Measurements from ENCODE around the gene CRYBG1. TPM values are rescaled to one million over a fixed set of nuclear protein-coding genes. Genes with fewer than 3 reads are reported as not detected.

CRYBG1 gene
- total RNA-seq, 2 experiments from 2014 or later = 20.8 to 21.1 TPM

GRCh38 chr6:106474466-106474865 lies 113.9 kb downstream of the CRYBG1 start:
- POLR2A ChIA-PET = no interaction called here
- CTCF ChIA-PET = interaction anchor here (1.2 to 5.1 kb wide), 3 partner anchors 26 to 92 kb away, joined by 3 to 17 read pairs (median 9); no protein-coding TSS in a partner anchor
- no peaks in the 10 kb centered on the region for H3K36me3 Mint-ChIP-seq (ENCODE audit: low read depth)
- no peaks in the 10 kb centered on the region for H3K9me3 Mint-ChIP-seq
- H3K27me3 Mint-ChIP-seq = peaks cover 2% of the 10 kb centered on the region
- TF ChIP-seq CTCF (IDR thresholded peaks at IDR 0.05) = no peak
- H3K4me1 Mint-ChIP-seq (ENCODE audit: low read depth) = peaks cover 7% of the 10 kb centered on the region
- intact Hi-C loops (cut with micrococcal nuclease) = no loop called here
- DNase-seq = no peak
- no peak overlapping the region for H3K4me3 Mint-ChIP-seq
- no peak for ATAC-seq
- H3K27ac Mint-ChIP-seq = no peak overlapping the region

DNA sequence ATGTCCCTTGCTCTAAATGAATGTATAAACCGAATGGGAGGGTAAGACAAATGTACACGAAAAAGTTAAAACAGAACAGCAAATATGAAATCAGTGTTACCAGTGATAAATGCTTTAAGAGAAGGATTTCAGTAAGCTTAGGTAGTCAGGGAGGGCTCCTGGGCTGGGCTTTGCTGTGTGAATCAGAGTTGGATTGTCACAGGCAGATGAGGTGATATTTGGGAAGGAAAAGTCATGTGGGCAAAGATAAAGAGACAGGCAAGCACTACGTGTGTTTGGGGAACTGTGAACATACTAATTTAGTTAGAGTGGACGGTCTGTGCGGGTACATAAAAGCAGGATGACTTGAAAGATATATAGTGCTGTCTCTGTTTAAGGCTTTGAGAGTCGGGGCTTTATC lies 114.8 kb downstream of the CRYBG1 start:
- no peak for TF ChIP-seq CTCF (IDR thresholded peaks at IDR 0.05)
- ChIA-PET POLR2A (no interaction called here), CTCF (interaction anchor here (2.0 to 5.1 kb wide), 3 partner anchors 10 to 91 kb away, joined by 5 to 17 read pairs (median 9); no protein-coding TSS in a partner anchor)
- Mint-ChIP-seq H3K27ac (no peak overlapping the region), H3K4me1 (ENCODE audit: low read depth) (peaks cover 7% of the 10 kb centered on the region), H3K4me3 (no peak overlapping the region), H3K36me3 (ENCODE audit: low read depth) (no peaks in the 10 kb centered on the region), H3K27me3 (peaks cover 2% of the 10 kb centered on the region), H3K9me3 (no peaks in the 10 kb centered on the region)
- ATAC-seq (no peak), DNase-seq (no peak)
- intact Hi-C loops (cut with micrococcal nuclease) = no loop called here

- Mint-ChIP-seq H3K27ac (no peak overlapping the region), H3K4me3 (no peak overlapping the region), H3K36me3 (ENCODE audit: low read depth) (no peaks in the 10 kb centered on the region), H3K27me3 (peaks cover 2% of the 10 kb centered on the region), H3K9me3 (no peaks in the 10 kb centered on the region), H3K4me1 (ENCODE audit: low read depth) (peaks cover 7% of the 10 kb centered on the region)
- ChIA-PET POLR2A (interaction anchor here (1.0 to 1.2 kb wide), 2 partner anchors 37 to 77 kb away, joined by 3 to 4 read pairs; no protein-coding TSS in a partner anchor), CTCF (interaction anchor here (2.0 to 5.1 kb wide), 3 partner anchors 11 to 90 kb away, joined by 5 to 17 read pairs (median 9); no protein-coding TSS in a partner anchor)
- no peak for TF ChIP-seq CTCF (IDR thresholded peaks at IDR 0.05)
- no peak for DNase-seq
- ATAC-seq = no peak
- intact Hi-C loops (cut with micrococcal nuclease) = no loop called here
Measured at GRCh38 chr6:106476331-106477105, 116.0 kb downstream of the CRYBG1 start.

DNA sequence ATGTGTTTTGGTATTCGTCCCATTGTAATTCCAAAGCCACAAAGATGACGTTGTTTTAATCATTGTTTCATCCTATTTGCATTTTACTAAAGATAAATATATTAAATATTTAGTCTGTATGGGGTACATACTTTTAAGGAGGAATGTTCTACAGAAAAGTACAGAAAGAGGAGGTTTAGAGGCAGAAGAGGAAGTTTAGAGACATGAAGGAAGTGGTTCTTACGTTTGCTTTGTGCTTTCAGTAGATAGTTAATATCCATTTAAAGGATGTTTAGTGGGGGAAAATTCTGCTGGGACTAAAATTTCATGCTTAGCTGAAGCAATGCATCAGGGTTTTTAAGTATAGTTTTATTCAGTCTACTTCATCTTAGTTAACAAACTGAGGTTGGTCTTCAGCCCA lies 116.6 kb downstream of the CRYBG1 start:
- ChIA-PET CTCF (interaction anchor here (1.2 to 5.1 kb wide), 4 partner anchors 11 to 89 kb away, joined by 3 to 17 read pairs (median 7); no protein-coding TSS in a partner anchor), POLR2A (interaction anchor here (1.0 to 1.2 kb wide), 2 partner anchors 36 to 77 kb away, joined by 3 to 4 read pairs; no protein-coding TSS in a partner anchor)
- Mint-ChIP-seq H3K9me3 (no peaks in the 10 kb centered on the region), H3K27ac (no peak overlapping the region), H3K27me3 (peaks cover 2% of the 10 kb centered on the region), H3K36me3 (ENCODE audit: low read depth) (no peaks in the 10 kb centered on the region), H3K4me1 (ENCODE audit: low read depth) (peaks cover 7% of the 10 kb centered on the region), H3K4me3 (no peak overlapping the region)
- intact Hi-C loops (cut with micrococcal nuclease) = no loop called here
- TF ChIP-seq CTCF (IDR thresholded peaks at IDR 0.05) = no peak
- ATAC-seq (no peak), DNase-seq (no peak)

DNA sequence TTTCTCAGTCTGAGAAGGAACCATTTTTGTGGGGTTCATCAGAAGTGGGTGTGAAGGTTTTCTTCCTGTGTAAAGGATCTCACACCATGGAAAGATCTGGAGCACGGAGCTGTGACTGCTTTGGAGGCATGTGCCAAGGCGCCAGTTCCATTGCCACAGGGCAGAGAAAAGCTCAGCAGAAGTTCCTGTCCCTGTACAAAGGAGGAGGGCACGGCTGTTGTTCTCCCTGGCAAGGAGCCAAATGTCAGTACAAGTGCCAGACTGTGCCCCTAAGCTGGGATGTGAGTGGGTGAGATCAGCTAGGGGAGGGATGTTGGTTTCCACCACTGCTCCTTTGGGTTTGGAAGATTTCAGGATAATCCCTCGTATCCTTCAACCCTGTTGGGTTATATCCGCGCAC lies 117.3 kb downstream of the CRYBG1 start:
- Mint-ChIP-seq H3K27ac (no peak overlapping the region), H3K36me3 (ENCODE audit: low read depth) (no peaks in the 10 kb centered on the region), H3K9me3 (no peaks in the 10 kb centered on the region), H3K4me1 (ENCODE audit: low read depth) (peaks cover 7% of the 10 kb centered on the region), H3K4me3 (no peak overlapping the region), H3K27me3 (peaks cover 2% of the 10 kb centered on the region)
- POLR2A ChIA-PET = interaction anchor here (1.0 to 1.7 kb wide), 2 partner anchors 11 to 76 kb away, joined by 3 to 4 read pairs; no protein-coding TSS in a partner anchor
- no peak for TF ChIP-seq CTCF (IDR thresholded peaks at IDR 0.05)
- ATAC-seq = no peak
- intact Hi-C loops (cut with micrococcal nuclease) = no loop called here
- CTCF ChIA-PET = interaction anchor here (0.8 to 5.1 kb wide), 5 partner anchors 33 to 502 kb away, joined by 3 to 17 read pairs (median 3); no protein-coding TSS in a partner anchor
- DNase-seq = no peak

Measured in activated CD8-positive, alpha-beta T cell treated with anti-CD3 and anti-CD28 coated beads for 36 hours (primary cell).